Fibroblast of peridontal ligament (primary cell): ENCODE results near the gene AUNIP.

Experiments
- DNase-seq: peaks from one replicate; pipeline ENCODE4 v3.0.0-alpha.2; 2010; ENCODE audit errors: extremely low read depth

Gene AUNIP

GRCh38 chr1:25889470-25889869 lies 30.2 kb upstream of the AUNIP start:
- DNase-seq: no peak

GRCh38 chr1:25888426-25888987 lies 29.2 kb upstream of the AUNIP start:
- DNase-seq: no peak

- no peak for DNase-seq
Observed at GRCh38 chr1:25885602-25886001, 26.3 kb upstream of the AUNIP start.

- DNase-seq: no peak
Observed at GRCh38 chr1:25881266-25881665, 22.0 kb upstream of the AUNIP start.

GRCh38 chr1:25880518-25880917 lies 21.3 kb upstream of the AUNIP start:
- DNase-seq: no peak

- DNase-seq: no peak
Observed at GRCh38 chr1:25879675-25880074, 20.4 kb upstream of the AUNIP start.

- no peak for DNase-seq
Observed at GRCh38 chr1:25878690-25879089, 19.4 kb upstream of the AUNIP start.

- DNase-seq: no peak
Observed at GRCh38 chr1:25877155-25877554, 17.9 kb upstream of the AUNIP start.

GRCh38 chr1:25876693-25877077 lies 17.4 kb upstream of the AUNIP start:
- DNase-seq: no peak

GRCh38 chr1:25875856-25876692 lies 16.8 kb upstream of the AUNIP start:
- DNase-seq: no peak

GRCh38 chr1:25875154-25875855 lies 16.0 kb upstream of the AUNIP start, which contains the start of gene PAQR7:
TSS of gene PAQR7 (minus strand) at chr1:25875708. CDS start at chr1:25863839, 11,869 bp downstream.
- DNase-seq: peak; percentile 63

- no peak for DNase-seq
Observed at GRCh38 chr1:25874635-25875153, 15.4 kb upstream of the AUNIP start.

GRCh38 chr1:25874209-25874608 lies 15.0 kb upstream of the AUNIP start:
- no peak for DNase-seq

GRCh38 chr1:25873120-25873519 lies 13.9 kb upstream of the AUNIP start:
- DNase-seq: peak; percentile 34

GRCh38 chr1:25872713-25873112 lies 13.5 kb upstream of the AUNIP start:
- DNase-seq: no peak

- no peak for DNase-seq
Observed at GRCh38 chr1:25871704-25872494, 12.6 kb upstream of the AUNIP start.

- no peak for DNase-seq
Observed at GRCh38 chr1:25871086-25871703, 11.9 kb upstream of the AUNIP start.

GRCh38 chr1:25870614-25871013 lies 11.4 kb upstream of the AUNIP start:
- no peak for DNase-seq

- DNase-seq: no peak
Observed at GRCh38 chr1:25869909-25870606, 10.8 kb upstream of the AUNIP start.

GRCh38 chr1:25867210-25867991 lies 8.1 kb upstream of the AUNIP start:
- no peak for DNase-seq
